Smooth muscle cell (in vitro differentiated cells): ENCODE measurements around the gene PHLPP1. TPM values are rescaled to one million over a fixed set of nuclear protein-coding genes. Genes with fewer than 3 reads are reported as not detected.

ENCODE experiments used
- DNase-seq: peaks from one replicate; lab custom pipeline; 2025; ENCODE audit not compliant: unreplicated experiment; lab: John Stamatoyannopoulos, UW
- H2AFZ ChIP-seq: fragments of 200-600 bp; sonication (generic); 2 replicates; pipeline ENCODE4 v1.6.0; 2016; ENCODE audit warnings: antibody characterized with exemption, low read depth, mild to moderate bottlenecking
- H3F3A ChIP-seq: fragments of 200-600 bp; sonication (generic); 2 replicates; pipeline ENCODE4 v1.6.0; 2017; ENCODE audit warnings: antibody characterized with exemption, low read depth
- H3K27ac ChIP-seq: fragments of 200-600 bp; sonication (generic); 2 replicates; pipeline ENCODE4 v1.5.1; 2016; ENCODE audit warnings: low read depth, mild to moderate bottlenecking
- H3K27me3 ChIP-seq: fragments of 200-600 bp; sonication (generic); 2 replicates; pipeline ENCODE4 v1.6.1; 2016; ENCODE audit warnings: low read depth, mild to moderate bottlenecking
- H3K36me3 ChIP-seq: fragments of 200-600 bp; sonication (generic); 2 replicates; pipeline ENCODE4 v1.5.1; 2016; ENCODE audit warnings: low read depth
- H3K4me1 ChIP-seq: fragments of 200-600 bp; sonication (generic); 2 replicates; pipeline ENCODE4 v1.5.1; 2016; ENCODE audit warnings: low read depth
- H3K4me2 ChIP-seq: fragments of 200-600 bp; sonication (generic); 2 replicates; pipeline ENCODE4 v1.6.0; 2016; ENCODE audit warnings: mild to moderate bottlenecking
- H3K4me3 ChIP-seq: fragments of 200-600 bp; sonication (generic); 2 replicates; pipeline ENCODE4 v1.5.1; 2016; ENCODE audit warnings: mild to moderate bottlenecking
- H3K79me2 ChIP-seq: fragments of 200-600 bp; sonication (generic); 2 replicates; pipeline ENCODE4 v1.6.0; 2016; ENCODE audit warnings: low read depth, mild to moderate bottlenecking
- H3K9ac ChIP-seq: fragments of 200-600 bp; sonication (generic); 2 replicates; pipeline ENCODE4 v1.6.0; 2016; ENCODE audit warnings: low read depth
- H3K9me3 ChIP-seq: fragments of 200-600 bp; sonication (generic); replicated peaks from 2 replicates; pipeline ENCODE4 v1.5.1; 2016; ENCODE audit warnings: low read depth
- H4K20me1 ChIP-seq: fragments of 200-600 bp; sonication (generic); 2 replicates; pipeline ENCODE4 v1.6.0; 2016; ENCODE audit warnings: low read depth
- WGBS: methylation state at CpG from one replicate; pipeline ENCODE4 v1.1.7; 2016; ENCODE audit warnings: low lambda C conversion rate; 5-methylcytosine and 5-hydroxymethylcytosine counted together
- polyA plus RNA-seq: library from polyadenylated mRNA; unstranded; fragments of >200 nt; fragmentation: Nextera tagmentation; extraction: Ambion mirVana; gene quantifications from 2 replicates; pipeline ENCODE4 v1.2.1, GENCODE V29; 2016
- total RNA-seq: library from RNA; depleted of rRNA; stranded (reverse); fragments of >200 nt; gene quantifications from 2 replicates; pipeline ENCODE4 v1.2.3, GENCODE V29; 2014
- TF ChIP-seq, protein P1 (sequence below): fragments of 200-600 bp; sonication (generic); IDR thresholded peaks from 2 replicates; pipeline ENCODE4 v1.5.1; 2017; ENCODE audit warnings: borderline replicate concordance, mild to moderate bottlenecking, antibody characterized with exemption; ENCODE audit not compliant: insufficient read depth, poor library complexity, severe bottlenecking

Gene PHLPP1
- total and polyA plus RNA-seq, 2 experiments from 2014 or later = 1.1 to 4.3 TPM

DNA sequence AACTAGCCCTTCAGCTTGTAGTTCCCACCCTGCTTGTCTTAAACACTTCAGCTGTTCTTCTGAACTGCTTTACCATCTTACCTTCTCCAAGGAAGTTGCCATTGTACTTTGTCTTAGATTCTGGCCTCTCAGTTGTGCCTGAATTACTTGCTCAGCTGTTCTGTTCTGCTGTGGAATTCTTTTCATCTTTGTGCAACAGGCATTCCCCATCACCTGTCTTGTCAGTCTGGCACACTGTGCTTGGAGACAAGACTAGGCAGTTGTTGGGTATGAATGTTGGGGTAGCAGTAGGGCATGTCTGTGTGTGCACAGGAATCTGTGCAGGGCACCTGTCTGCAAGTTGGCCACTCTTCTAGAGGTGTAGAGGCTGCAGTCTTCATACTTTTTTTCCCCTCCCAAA, 38.7 kb downstream of the PHLPP1 start:
- Histone ChIP-seq H3K27ac (no peak overlapping the region), H3K36me3 (no peaks in the 10 kb centered on the region), H3K27me3 (no peaks in the 10 kb centered on the region), H3K4me3 (no peak overlapping the region), H3K9ac (no peak overlapping the region), H2AFZ (no peak overlapping the region), H3K79me2 (peaks cover 40% of the 10 kb centered on the region), H3K4me1 (peaks cover 44% of the 10 kb centered on the region), H3F3A (peaks cover 2% of the 10 kb centered on the region), H3K4me2 (no peak overlapping the region), H3K9me3 (no peaks in the 10 kb centered on the region), H4K20me1 (no peaks in the 10 kb centered on the region)
- no peak for DNase-seq
- TF ChIP-seq, protein P1, sequence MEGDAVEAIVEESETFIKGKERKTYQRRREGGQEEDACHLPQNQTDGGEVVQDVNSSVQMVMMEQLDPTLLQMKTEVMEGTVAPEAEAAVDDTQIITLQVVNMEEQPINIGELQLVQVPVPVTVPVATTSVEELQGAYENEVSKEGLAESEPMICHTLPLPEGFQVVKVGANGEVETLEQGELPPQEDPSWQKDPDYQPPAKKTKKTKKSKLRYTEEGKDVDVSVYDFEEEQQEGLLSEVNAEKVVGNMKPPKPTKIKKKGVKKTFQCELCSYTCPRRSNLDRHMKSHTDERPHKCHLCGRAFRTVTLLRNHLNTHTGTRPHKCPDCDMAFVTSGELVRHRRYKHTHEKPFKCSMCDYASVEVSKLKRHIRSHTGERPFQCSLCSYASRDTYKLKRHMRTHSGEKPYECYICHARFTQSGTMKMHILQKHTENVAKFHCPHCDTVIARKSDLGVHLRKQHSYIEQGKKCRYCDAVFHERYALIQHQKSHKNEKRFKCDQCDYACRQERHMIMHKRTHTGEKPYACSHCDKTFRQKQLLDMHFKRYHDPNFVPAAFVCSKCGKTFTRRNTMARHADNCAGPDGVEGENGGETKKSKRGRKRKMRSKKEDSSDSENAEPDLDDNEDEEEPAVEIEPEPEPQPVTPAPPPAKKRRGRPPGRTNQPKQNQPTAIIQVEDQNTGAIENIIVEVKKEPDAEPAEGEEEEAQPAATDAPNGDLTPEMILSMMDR = no peak

DNA sequence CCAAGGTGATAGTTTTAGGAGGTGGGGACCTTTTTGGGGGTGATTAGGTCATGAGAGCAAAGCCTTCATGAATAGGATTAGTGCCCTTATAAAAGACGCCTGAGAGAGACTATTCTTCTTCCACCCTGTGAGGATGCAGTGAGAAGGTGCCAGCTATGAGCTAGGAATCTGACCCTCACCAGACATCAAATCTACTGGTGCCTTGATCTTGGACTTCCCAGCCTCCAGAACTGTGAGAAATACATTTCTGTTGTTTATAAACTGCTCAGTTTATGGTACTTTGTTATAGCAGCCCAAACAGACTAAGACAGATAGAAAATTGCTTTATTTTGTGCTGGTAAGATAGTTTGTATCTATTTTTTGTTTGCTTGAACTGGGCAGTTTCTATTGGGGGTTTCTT, 40.1 kb downstream of the PHLPP1 start:
- no peak for DNase-seq
- Histone ChIP-seq H3K9me3 (no peaks in the 10 kb centered on the region), H3F3A (peaks cover 2% of the 10 kb centered on the region), H3K27ac (no peak overlapping the region), H4K20me1 (no peaks in the 10 kb centered on the region), H3K4me3 (no peak overlapping the region), H2AFZ (no peak overlapping the region), H3K4me2 (no peak overlapping the region), H3K27me3 (no peaks in the 10 kb centered on the region), H3K36me3 (no peaks in the 10 kb centered on the region), H3K9ac (no peak overlapping the region), H3K4me1 (peaks cover 55% of the 10 kb centered on the region), H3K79me2 (peaks cover 37% of the 10 kb centered on the region)
- 89% methylated on average over 1 of the region's 1 CpG for WGBS
- TF ChIP-seq, protein P1 = no peak

DNA sequence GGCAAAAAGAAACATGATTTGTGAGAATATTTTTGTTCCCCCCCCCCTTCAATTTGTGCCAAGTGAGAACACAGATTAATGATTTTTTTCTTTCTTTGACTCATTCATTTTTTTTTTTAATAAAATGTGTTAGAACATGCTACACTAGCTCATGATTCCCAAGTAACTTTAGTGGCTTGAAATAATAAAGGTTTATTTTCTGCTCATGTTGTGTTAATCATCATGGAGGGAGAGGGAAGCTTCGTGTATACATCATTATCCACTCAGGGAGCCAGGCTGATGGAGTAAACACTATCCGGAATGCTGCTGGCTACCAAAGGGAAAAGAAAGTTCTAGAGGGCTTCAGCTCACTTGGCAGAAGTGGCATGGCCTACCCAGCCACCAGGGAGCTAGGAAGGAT, 40.6 kb downstream of the PHLPP1 start:
- H3K9me3 ChIP-seq = no peaks in the 10 kb centered on the region
- WGBS = 85% methylated on average over 2 of the region's 2 CpGs
- TF ChIP-seq, protein P1 = no peak
- H3K79me2 ChIP-seq = peaks cover 41% of the 10 kb centered on the region
- H3K27ac ChIP-seq = no peak overlapping the region
- H3K4me2 ChIP-seq = no peak overlapping the region
- H3F3A ChIP-seq = peaks cover 2% of the 10 kb centered on the region
- H3K36me3 ChIP-seq = no peaks in the 10 kb centered on the region
- no peaks in the 10 kb centered on the region for H4K20me1 ChIP-seq
- H2AFZ ChIP-seq = no peak overlapping the region
- peaks cover 52% of the 10 kb centered on the region for H3K4me1 ChIP-seq
- no peaks in the 10 kb centered on the region for H3K27me3 ChIP-seq
- no peak for DNase-seq
- H3K4me3 ChIP-seq = no peak overlapping the region
- H3K9ac ChIP-seq = no peak overlapping the region

DNA sequence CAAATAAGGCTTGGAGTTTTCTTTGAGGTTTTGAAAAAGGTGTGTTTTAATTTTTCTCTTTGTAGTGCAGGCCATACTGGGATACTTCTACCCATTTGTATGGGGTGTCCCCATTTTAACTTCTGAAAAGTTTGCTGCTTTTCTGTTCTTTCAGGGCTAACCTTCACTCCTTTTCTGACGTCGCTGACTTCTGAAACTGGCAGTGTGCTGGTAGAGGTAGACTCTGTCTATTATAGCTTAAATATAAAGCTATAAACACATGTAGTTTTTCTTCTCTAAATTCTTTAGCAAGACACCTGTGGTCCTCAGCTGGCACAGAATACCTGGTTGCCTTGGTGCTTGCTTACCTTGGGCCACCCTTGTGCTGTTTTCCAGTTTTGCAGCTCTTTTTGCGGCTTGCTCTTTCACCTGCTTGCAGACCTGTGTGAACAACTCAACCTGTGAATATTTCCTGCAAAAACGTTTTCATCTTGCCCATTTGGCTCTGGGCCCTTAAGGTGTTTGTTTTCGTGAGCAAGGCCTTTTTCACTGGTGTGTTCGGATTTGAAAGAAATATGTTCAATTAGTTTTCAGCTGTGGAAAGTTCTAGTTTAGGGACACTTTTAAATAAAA, 42.2 kb downstream of the PHLPP1 start:
- Histone ChIP-seq H3K9me3 (no peaks in the 10 kb centered on the region), H3K36me3 (no peaks in the 10 kb centered on the region), H3F3A (peaks cover 2% of the 10 kb centered on the region), H3K9ac (no peak overlapping the region), H3K4me1 (peaks cover 37% of the 10 kb centered on the region), H4K20me1 (no peaks in the 10 kb centered on the region), H3K4me2 (no peak overlapping the region), H3K27ac (no peak overlapping the region), H3K4me3 (no peak overlapping the region), H3K27me3 (no peaks in the 10 kb centered on the region), H2AFZ (no peak overlapping the region), H3K79me2 (peaks cover 55% of the 10 kb centered on the region)
- WGBS = 67% methylated on average over 6 of the region's 6 CpGs
- no peak for DNase-seq
- TF ChIP-seq, protein P1 = no peak
